Measurements from ENCODE around the gene AOC2. TPM values are rescaled to one million over a fixed set of nuclear protein-coding genes. Genes with fewer than 3 reads are reported as not detected.

AOC2 gene
- total and polyA plus RNA-seq, 10 of the 15 experiments (the other 5 are each of a cell fraction or from before 2014, with no cell fraction given): 0.08 to 1.9 (median 0.62) TPM

- in situ Hi-C loops (cut with MboI) (no loop called here), intact Hi-C loops (cut with micrococcal nuclease; ENCODE audit: unreplicated experiment) (no loop called here)
- Histone ChIP-seq H3K4me1 (ENCODE audit: control insufficient read depth, insufficient read depth, low read length) (no peaks in the 10 kb centered on the region), H3K27me3 (replicated peaks in 1 of 2; ENCODE audit: control insufficient read depth in 2 of 2, insufficient read depth in 2 of 2, low read length in 1 of 2) (peaks cover 0 to 3% of the 10 kb centered on the region in 2 experiments; a peak in 2 of 4 replicates), H3K4me2 (ENCODE audit: control insufficient read depth, insufficient read depth) (no peak overlapping the region), H3K79me2 (ENCODE audit: control insufficient read depth, insufficient read depth, low read length) (no peaks in the 10 kb centered on the region), H3K9ac (ENCODE audit: control insufficient read depth, insufficient read depth, low read length) (no peak overlapping the region), H2AFZ (ENCODE audit: control insufficient read depth, low read depth, low read length) (no peak overlapping the region), H3K9me3 (replicated peaks; ENCODE audit: control insufficient read depth, insufficient read depth, low read length) (no peaks in the 10 kb centered on the region; the same call in 2 of the 3 replicates), H3K4me3 (no peak overlapping the region), H3K27ac (ENCODE audit: control insufficient read depth, insufficient read depth) (no peak overlapping the region), H4K20me1 (ENCODE audit: control insufficient read depth, insufficient read depth) (no peaks in the 10 kb centered on the region), H3K36me3 (ENCODE audit: control insufficient read depth in 2 of 2, insufficient read depth in 2 of 2, low read length in 1 of 2) (no peaks in the 10 kb centered on the region)
- ATAC-seq (no peak), DNase-seq (ENCODE audit: low read depth, low spot score) (no peak), FAIRE-seq (no peak)
- SMC1A ChIA-PET (ENCODE audit: uncharacterized antibody, unreplicated experiment): no interaction called here
- WGBS (ENCODE audit: insufficient coverage, insufficient replicate concordance, low lambda C conversion rate, missing lambda C conversion rate): 50% methylated on average over 13 of the region's 13 CpGs
- RAD21 ChIA-PET (ENCODE audit: unreplicated experiment): interaction anchor here (0.6 kb wide), 1 partner anchor 97 kb away, joined by 4 read pairs; no protein-coding TSS in a partner anchor
- CTCF ChIA-PET: no interaction called here
- BruUV-seq (replicated peaks): no TSS peak
- POLR2A ChIA-PET: no interaction called here
- TF ChIP-seq E2F4 (IDR thresholded peaks at IDR 0.05; ENCODE audit: low read depth, low read length): no peak
- TF ChIP-seq NR2C2 (IDR thresholded peaks at IDR 0.05; ENCODE audit: borderline replicate concordance, control insufficient read depth, insufficient read length, low read depth): no peak
- no peak for TF ChIP-seq BRCA1 (IDR thresholded peaks at IDR 0.05; ENCODE audit: low read depth, low read length)
- TF ChIP-seq CHD2 (IDR thresholded peaks at IDR 0.05; ENCODE audit: borderline replicate concordance, low read depth, low read length): no peak
- no peak for TF ChIP-seq USF1 (IDR thresholded peaks at IDR 0.05; ENCODE audit: borderline replicate concordance, extremely low read length, insufficient read depth, low read depth, low read length)
- TF ChIP-seq IKZF1 (conservative IDR thresholded peaks at IDR 0.05): no peak
- TF ChIP-seq ZBTB33 (IDR thresholded peaks at IDR 0.05): no peak
- no peak for TF ChIP-seq TCF12 (IDR thresholded peaks at IDR 0.05; ENCODE audit: low read depth, low read length)
- TF ChIP-seq WRNIP1 (IDR thresholded peaks at IDR 0.05; ENCODE audit: borderline replicate concordance, low read depth, low read length): no peak
- no peak for TF ChIP-seq ZBTB11 (CRISPR knock-in tag; IDR thresholded peaks at IDR 0.05)
These were observed 28.0 kb downstream of the AOC2 start for GRCh38 chr17:42872251-42872965.

Measured in GM12878 (cell line).